ENCODE measurements around the gene SLC25A11. TPM values are rescaled to one million over a fixed set of nuclear protein-coding genes. Genes with fewer than 3 reads are reported as not detected.

The SLC25A11 gene
- total and polyA plus RNA-seq, 9 donors: 39.8 to 60.3 (median 55.9) TPM

DNA sequence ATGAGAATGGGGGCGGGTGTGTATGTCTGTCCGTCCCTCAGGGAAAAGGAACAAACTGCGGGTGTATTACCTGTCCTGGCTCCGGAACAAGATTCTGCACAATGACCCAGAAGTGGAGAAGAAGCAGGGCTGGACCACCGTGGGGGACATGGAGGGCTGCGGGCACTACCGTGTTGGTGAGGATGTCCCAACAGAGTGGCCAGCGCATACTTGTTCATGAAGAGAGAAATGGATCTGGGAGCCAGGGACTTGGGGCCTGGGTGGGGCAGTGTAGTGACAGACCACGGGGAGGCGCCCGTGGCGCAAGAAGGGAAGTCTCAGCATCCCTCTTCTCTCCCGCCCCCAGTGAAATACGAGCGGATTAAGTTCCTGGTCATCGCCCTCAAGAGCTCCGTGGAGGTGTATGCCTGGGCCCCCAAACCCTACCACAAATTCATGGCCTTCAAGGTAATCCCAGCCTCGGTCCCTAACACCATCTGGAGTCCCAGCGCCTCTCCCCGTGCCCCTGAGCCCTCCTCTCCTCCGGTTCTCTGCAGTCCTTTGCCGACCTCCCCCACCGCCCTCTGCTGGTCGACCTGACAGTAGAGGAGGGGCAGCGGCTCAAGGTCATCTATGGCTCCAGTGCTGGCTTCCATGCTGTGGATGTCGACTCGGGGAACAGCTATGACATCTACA, 44.1 kb downstream of the SLC25A11 start:
- peak; percentile 20 for DNase-seq
- H3K27ac ChIP-seq (ENCODE audit: low read length): no peak overlapping the region
- no peak overlapping the region for H3K4me3 ChIP-seq (ENCODE audit: low read length)
- peaks cover 23% of the 10 kb centered on the region for H3K4me1 ChIP-seq (ENCODE audit: control insufficient read depth, insufficient read depth, low read length)
- H3K9me3 ChIP-seq (replicated peaks; ENCODE audit: control insufficient read depth, low read depth, low read length): no peaks in the 10 kb centered on the region
- H3K27me3 ChIP-seq (ENCODE audit: control insufficient read depth, insufficient read depth, low read length): peaks cover 27% of the 10 kb centered on the region
- 59% methylated on average over 22 of the region's 27 CpGs for WGBS (ENCODE audit: insufficient coverage)
- peaks cover 62% of the 10 kb centered on the region for H3K36me3 ChIP-seq (ENCODE audit: control insufficient read depth, insufficient read depth, low read length)

DNA sequence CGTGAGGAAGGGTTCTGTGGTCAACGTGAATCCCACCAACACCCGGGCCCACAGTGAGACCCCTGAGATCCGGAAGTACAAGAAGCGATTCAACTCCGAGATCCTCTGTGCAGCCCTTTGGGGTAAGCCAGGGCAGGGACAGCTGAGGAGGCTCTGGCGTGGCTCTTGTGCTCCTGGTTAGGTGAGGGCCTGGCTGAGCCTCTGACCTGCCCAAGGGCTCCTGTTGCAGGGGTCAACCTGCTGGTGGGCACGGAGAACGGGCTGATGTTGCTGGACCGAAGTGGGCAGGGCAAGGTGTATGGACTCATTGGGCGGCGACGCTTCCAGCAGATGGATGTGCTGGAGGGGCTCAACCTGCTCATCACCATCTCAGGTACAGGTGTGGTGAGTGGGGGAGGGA, 44.7 kb downstream of the SLC25A11 start:
- 92% methylated on average over 9 of the region's 13 CpGs for WGBS (ENCODE audit: insufficient coverage)
- H3K27ac ChIP-seq (ENCODE audit: low read length): no peak overlapping the region
- no peak for DNase-seq
- peaks cover 20% of the 10 kb centered on the region for H3K27me3 ChIP-seq (ENCODE audit: control insufficient read depth, insufficient read depth, low read length)
- peaks cover 17% of the 10 kb centered on the region for H3K4me1 ChIP-seq (ENCODE audit: control insufficient read depth, insufficient read depth, low read length)
- H3K4me3 ChIP-seq (ENCODE audit: low read length): no peak overlapping the region
- H3K36me3 ChIP-seq (ENCODE audit: control insufficient read depth, insufficient read depth, low read length): peaks cover 69% of the 10 kb centered on the region
- no peaks in the 10 kb centered on the region for H3K9me3 ChIP-seq (replicated peaks; ENCODE audit: control insufficient read depth, low read depth, low read length)

DNA sequence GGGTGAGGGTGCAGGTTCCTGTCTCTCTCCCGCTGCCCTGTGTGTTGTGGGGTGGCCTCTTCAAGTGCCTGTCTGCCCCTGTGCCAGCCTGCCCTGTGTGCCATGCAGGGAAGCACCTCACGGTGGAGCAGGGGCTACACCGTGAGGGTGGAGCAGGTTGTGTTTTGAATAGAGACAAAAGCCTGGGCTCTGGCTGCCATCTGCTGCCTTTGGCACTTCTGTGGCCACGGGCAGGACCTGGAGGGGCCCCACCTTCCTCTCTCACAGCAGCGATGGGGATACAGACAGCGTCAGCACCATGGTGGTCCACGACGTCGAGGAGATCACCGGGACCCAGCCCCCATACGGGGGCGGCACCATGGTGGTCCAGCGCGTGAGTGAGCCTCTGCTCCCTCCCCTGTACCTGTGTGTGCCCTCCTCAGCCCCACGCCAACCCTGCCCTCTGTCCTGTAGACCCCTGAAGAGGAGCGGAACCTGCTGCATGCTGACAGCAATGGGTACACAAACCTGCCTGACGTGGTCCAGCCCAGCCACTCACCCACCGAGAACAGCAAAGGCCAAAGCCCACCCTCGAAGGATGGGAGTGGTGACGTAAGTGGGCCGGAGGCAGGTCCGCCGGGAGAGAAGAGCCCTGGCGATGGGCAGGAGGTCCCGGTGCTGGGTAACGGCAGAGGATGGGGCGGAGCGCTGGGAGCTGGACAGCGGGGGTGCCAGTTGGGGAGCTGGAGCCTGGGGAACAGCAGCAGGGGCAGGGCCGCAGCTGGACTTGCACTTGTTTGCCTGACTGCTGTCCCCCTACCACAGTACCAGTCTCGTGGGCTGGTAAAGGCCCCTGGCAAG, 45.9 kb downstream of the SLC25A11 start:
- Histone ChIP-seq H3K27ac (ENCODE audit: low read length) (no peak overlapping the region), H3K4me1 (ENCODE audit: control insufficient read depth, insufficient read depth, low read length) (peaks cover 6% of the 10 kb centered on the region), H3K9me3 (replicated peaks; ENCODE audit: control insufficient read depth, low read depth, low read length) (no peaks in the 10 kb centered on the region), H3K27me3 (ENCODE audit: control insufficient read depth, insufficient read depth, low read length) (peaks cover 8% of the 10 kb centered on the region), H3K4me3 (ENCODE audit: low read length) (no peak overlapping the region), H3K36me3 (ENCODE audit: control insufficient read depth, insufficient read depth, low read length) (peaks cover 74% of the 10 kb centered on the region)
- no peak for DNase-seq
- 88% methylated on average over 28 of the region's 31 CpGs for WGBS (ENCODE audit: insufficient coverage)

DNA sequence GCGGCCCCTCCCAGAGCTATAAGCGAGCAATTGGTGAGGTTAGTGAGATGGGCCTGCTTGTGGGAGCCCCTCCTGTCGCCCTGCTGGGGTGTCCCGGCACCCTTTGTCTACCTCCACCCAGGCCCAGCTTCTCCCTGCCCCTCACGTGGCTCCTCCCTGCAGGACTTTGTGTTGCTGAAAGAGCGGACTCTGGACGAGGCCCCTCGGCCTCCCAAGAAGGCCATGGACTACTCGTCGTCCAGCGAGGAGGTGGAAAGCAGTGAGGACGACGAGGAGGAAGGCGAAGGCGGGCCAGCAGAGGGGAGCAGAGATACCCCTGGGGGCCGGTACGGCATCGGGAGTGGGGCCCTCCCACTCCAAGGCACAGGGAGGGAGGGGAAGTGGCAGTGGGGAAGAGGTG, 46.6 kb downstream of the SLC25A11 start:
- Histone ChIP-seq H3K4me1 (ENCODE audit: control insufficient read depth, insufficient read depth, low read length) (no peaks in the 10 kb centered on the region), H3K27me3 (ENCODE audit: control insufficient read depth, insufficient read depth, low read length) (peaks cover 2% of the 10 kb centered on the region), H3K4me3 (ENCODE audit: low read length) (no peak overlapping the region), H3K27ac (ENCODE audit: low read length) (no peak overlapping the region), H3K9me3 (replicated peaks; ENCODE audit: control insufficient read depth, low read depth, low read length) (no peaks in the 10 kb centered on the region), H3K36me3 (ENCODE audit: control insufficient read depth, insufficient read depth, low read length) (peaks cover 77% of the 10 kb centered on the region)
- 64% methylated on average over 15 of the region's 18 CpGs for WGBS (ENCODE audit: insufficient coverage)
- DNase-seq: no peak

DNA sequence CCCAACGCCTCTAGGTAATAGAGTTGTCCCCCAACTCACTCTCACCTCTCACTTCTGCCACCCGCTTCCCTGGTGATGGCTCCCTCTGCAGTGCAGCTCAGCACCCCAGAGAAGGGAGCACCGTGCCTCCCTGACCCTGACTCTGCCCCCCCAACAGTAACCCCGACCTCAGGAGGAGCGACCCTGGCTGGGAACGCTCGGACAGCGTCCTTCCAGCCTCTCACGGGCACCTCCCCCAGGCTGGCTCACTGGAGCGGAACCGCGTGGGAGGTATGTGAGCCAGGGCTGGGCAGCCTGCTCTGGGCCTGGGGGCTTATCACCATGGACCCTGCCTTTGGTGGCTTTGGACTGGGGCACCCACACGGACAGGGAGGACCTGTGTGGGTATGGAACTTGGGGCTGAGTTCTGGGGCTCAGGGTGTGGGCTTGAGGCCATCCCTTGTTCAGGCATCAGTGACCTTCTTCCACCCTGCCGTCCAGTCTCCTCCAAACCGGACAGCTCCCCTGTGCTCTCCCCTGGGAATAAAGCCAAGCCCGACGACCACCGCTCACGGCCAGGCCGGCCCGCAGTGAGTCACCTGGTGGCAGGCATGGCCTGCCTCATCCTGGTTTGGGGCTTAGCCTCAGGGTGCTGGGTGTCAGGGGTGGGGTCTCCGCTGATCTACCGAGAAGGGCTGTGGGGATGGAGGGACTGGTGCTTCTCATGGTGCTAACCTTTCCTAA, 47.2 kb downstream of the SLC25A11 start:
- no peaks in the 10 kb centered on the region for H3K4me1 ChIP-seq (ENCODE audit: control insufficient read depth, insufficient read depth, low read length)
- no peak for DNase-seq
- H3K27me3 ChIP-seq (ENCODE audit: control insufficient read depth, insufficient read depth, low read length): no peaks in the 10 kb centered on the region
- H3K9me3 ChIP-seq (replicated peaks; ENCODE audit: control insufficient read depth, low read depth, low read length): no peaks in the 10 kb centered on the region
- peaks cover 80% of the 10 kb centered on the region for H3K36me3 ChIP-seq (ENCODE audit: control insufficient read depth, insufficient read depth, low read length)
- H3K27ac ChIP-seq (ENCODE audit: low read length): no peak overlapping the region
- 85% methylated on average over 11 of the region's 23 CpGs for WGBS (ENCODE audit: insufficient coverage)
- H3K4me3 ChIP-seq (ENCODE audit: low read length): no peak overlapping the region

DNA sequence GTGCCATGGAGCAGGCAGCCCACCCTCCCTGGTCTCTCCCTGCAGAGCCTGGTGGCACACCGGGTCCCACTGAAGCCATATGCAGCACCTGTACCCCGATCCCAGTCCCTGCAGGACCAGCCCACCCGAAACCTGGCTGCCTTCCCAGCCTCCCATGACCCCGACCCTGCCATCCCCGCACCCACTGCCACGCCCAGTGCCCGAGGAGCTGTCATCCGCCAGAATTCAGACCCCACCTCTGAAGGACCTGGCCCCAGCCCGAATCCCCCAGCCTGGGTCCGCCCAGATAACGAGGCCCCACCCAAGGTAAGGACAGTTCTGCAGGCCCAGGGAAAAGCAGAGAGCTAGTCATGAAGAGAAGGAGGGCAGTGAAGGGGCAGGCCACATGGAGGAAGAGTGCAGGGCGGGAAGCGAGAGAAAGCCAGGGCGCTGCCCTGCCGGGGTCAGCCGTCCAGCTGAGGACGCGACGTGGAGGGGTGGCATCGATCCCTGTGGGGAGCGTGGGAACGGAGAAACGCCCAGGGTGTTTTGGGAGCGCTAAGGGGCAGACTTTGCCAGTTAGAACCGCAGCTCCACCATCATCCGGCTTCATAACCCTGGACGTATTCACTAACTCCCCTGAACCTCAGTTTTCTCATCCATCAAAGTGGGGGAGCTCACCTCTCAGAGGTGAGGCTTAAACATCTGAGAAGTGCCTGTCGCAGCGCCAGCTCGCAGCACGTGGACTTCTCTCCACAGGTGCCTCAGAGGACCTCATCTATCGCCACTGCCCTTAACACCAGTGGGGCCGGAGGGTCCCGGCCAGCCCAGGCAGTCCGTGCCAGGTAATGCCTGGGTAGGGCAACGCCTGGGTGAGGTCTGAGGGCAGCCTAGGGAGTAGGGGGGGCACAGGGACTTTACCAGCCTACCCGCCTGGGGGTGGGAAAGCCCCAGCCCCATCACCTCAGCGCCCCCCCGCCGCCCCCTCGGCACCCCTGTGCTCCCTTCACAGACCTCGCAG, 48.1 kb downstream of the SLC25A11 start:
- Histone ChIP-seq H3K36me3 (ENCODE audit: control insufficient read depth, insufficient read depth, low read length) (peaks cover 82% of the 10 kb centered on the region), H3K27me3 (ENCODE audit: control insufficient read depth, insufficient read depth, low read length) (no peaks in the 10 kb centered on the region), H3K4me3 (ENCODE audit: low read length) (no peak overlapping the region), H3K4me1 (ENCODE audit: control insufficient read depth, insufficient read depth, low read length) (no peaks in the 10 kb centered on the region), H3K27ac (ENCODE audit: low read length) (no peak overlapping the region), H3K9me3 (replicated peaks; ENCODE audit: control insufficient read depth, low read depth, low read length) (no peaks in the 10 kb centered on the region)
- 87% methylated on average over 23 of the region's 42 CpGs for WGBS (ENCODE audit: insufficient coverage)
- no peak for DNase-seq

DNA sequence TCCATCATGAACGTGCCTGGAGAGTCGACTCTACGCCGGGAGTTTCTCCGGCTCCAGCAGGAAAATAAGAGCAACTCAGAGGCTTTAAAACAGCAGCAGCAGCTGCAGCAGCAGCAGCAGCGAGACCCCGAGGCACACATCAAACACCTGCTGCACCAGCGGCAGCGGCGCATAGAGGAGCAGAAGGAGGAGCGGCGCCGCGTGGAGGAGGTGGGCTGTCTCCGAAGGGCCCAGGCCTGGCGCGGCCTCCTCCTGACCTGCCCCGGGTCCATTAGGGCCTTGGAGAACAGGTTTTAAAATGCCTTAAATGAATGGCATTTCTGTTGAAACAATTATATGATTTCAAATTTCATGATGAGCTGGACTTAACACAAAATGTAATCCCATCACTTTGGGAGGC, 52.3 kb downstream of the SLC25A11 start:
- WGBS (ENCODE audit: insufficient coverage): 83% methylated on average over 15 of the region's 18 CpGs
- H3K4me3 ChIP-seq (ENCODE audit: low read length): no peak overlapping the region

More for the DNA sequence above, 52.3 kb downstream of the SLC25A11 start:
- Histone ChIP-seq H3K4me1 (ENCODE audit: control insufficient read depth, insufficient read depth, low read length) (no peaks in the 10 kb centered on the region), H3K27me3 (ENCODE audit: control insufficient read depth, insufficient read depth, low read length) (no peaks in the 10 kb centered on the region), H3K36me3 (ENCODE audit: control insufficient read depth, insufficient read depth, low read length) (peaks cover 68% of the 10 kb centered on the region), H3K27ac (ENCODE audit: low read length) (no peak overlapping the region), H3K9me3 (replicated peaks; ENCODE audit: control insufficient read depth, low read depth, low read length) (no peaks in the 10 kb centered on the region)
- no peak for DNase-seq
